SK-N-MC (cell line): Measurements from ENCODE around the gene CDC42BPB.

Experiments
- EZH2 ChIP-seq: fragments of 200-600 bp; sonication (generic); IDR thresholded peaks from one replicate; pipeline ENCODE4 v1.6.1; 2017; ENCODE audit warnings: antibody characterized with exemption
- POLR2AphosphoS5 ChIP-seq: IDR thresholded peaks from 2 replicates; pipeline ENCODE4 v1.6.1; 2012; ENCODE audit warnings: mild to moderate bottlenecking, low read depth, low read length, borderline replicate concordance

GRCh38 chr14:103022685-103023044 lies 34.7 kb downstream of the CDC42BPB start:
- no peak for TF ChIP-seq POLR2AphosphoS5
- no peak for TF ChIP-seq EZH2
